Right lobe of liver (tissue), 6 donors: ENCODE measurements around the gene INPP4B. TPM values are rescaled to one million over a fixed set of nuclear protein-coding genes. Genes with fewer than 3 reads are reported as not detected.
A peak's percentile ranks its signal among the peaks of the same experiment; 100 is the strongest.

Experiments used
- ATAC-seq, 4 donors: fragments of 200-7000 bp; cut with Tn5 transposase; one replicate each; pipeline ENCODE4 v1.9.1; 2020; ENCODE audit warnings: mild to moderate bottlenecking in 4 of 4, moderate library complexity in 4 of 4
- DNase-seq, 3 donors: peaks; one replicate each; pipeline ENCODE4 v3.0.0-alpha.2; 2020
- H3K27ac ChIP-seq, 3 donors: fragments of 200-600 bp; one replicate each; pipeline ENCODE4 v1.8.0; 2022
- H3K27me3 ChIP-seq, 2 donors: fragments of 200-600 bp; one replicate each; pipeline ENCODE4 v1.8.0; 2022
- H3K36me3 ChIP-seq, 4 donors: fragments of 200-600 bp; sonication (generic) in 1 of 4; one replicate each; pipeline versions ENCODE4 v1.5.1 to v1.8.0; 2017 to 2022; ENCODE audit warnings: control low read depth in 1 of 4
- H3K4me1 ChIP-seq, 4 donors: fragments of 200-600 bp; sonication (generic) in 1 of 4; one replicate each; pipeline versions ENCODE4 v1.5.1 to v1.8.0; 2017 to 2022; ENCODE audit warnings: control low read depth in 1 of 4
- H3K4me3 ChIP-seq, 3 donors: fragments of 200-600 bp; one replicate each; pipeline ENCODE4 v1.8.0; 2022
- H3K9me3 ChIP-seq, 4 donors: fragments of 200-600 bp; sonication (generic) in 1 of 4; one replicate each; pipeline versions ENCODE4 v1.5.1 to v1.8.0; 2017 to 2022; ENCODE audit warnings: control low read depth in 1 of 4
- CTCF ChIP-seq, 4 donors: fragments of 200-600 bp in 3 of 4; fragments of 450-650 bp in 1 of 4; IDR thresholded peaks; one replicate each; pipeline versions ENCODE4 v1.5.1 to v1.8.0; 2016 to 2022; ENCODE audit warnings: antibody characterized with exemption in 4 of 4, mild to moderate bottlenecking in 2 of 4
- POLR2A ChIP-seq: fragments of 450-650 bp; IDR thresholded peaks from one replicate; pipeline ENCODE4 v1.6.1; 2017; ENCODE audit warnings: antibody characterized with exemption, mild to moderate bottlenecking
- WGBS: methylation state at CpG from one replicate; pipeline ENCODE4 v1.1.6; 2018; ENCODE audit warnings: low coverage, low lambda C conversion rate; ENCODE audit not compliant: insufficient coverage; ENCODE audit errors: missing lambda C conversion rate; 5-methylcytosine and 5-hydroxymethylcytosine counted together
- intact Hi-C, 2 donors: fragments of 100-400 bp; cut with DNase I; formaldehyde crosslinking; loops; one replicate each; pipeline versions ENCODE4 v1.11.2 to v1.14.1; 2022
- total RNA-seq, 6 experiments: library from RNA; depleted of rRNA in 2 of 6; stranded (reverse); fragments of >200 nt in 2 of 6; fragmentation: NEBNext Ultra II Directional in 3 of 6; extraction: Animal tissue kit (Norgen Biotek cat#: 25700) in 3 of 6; gene quantifications; one replicate each; pipeline versions ENCODE4 v1.1.0 to v1.2.4, GENCODE V29; 2016 to 2023
- donor health status: DM: no; HTN: yes; CAD: no.
- donor health status: DM: no; HTN: no; CAD: no.
- donor health status: DM: no; HTN: no; CAD: no.
- donor health status: DM: no; HTN: yes; CAD: no.
- donor health status: DM: no; HTN: yes; CAD: no.

The INPP4B gene
- total RNA-seq, 6 experiments from 2014 or later: 0.73 to 5.0 (median 1.6) TPM

GRCh38 chr4:142356801-142357200 lies 489.3 kb downstream of the INPP4B start:
- Histone ChIP-seq H3K9me3 (no peaks in the 10 kb centered on the region), H3K4me1 (no peaks in the 10 kb centered on the region), H3K36me3 (no peaks in the 10 kb centered on the region), H3K27ac (no peak overlapping the region), H3K27me3 (no peaks in the 10 kb centered on the region), H3K4me3 (no peak overlapping the region)
- ATAC-seq (no peak), DNase-seq (no peak)
- intact Hi-C loops: loop anchor here in 1 of 2 donors (5.0 kb wide), 1 partner anchor 370 kb away; no protein-coding TSS in a partner anchor
- WGBS: 100% methylated on average over 1 of the region's 1 CpG
- TF ChIP-seq POLR2A (no peak), CTCF (IDR thresholded peaks at IDR 0.05) (no peak)

GRCh38 chr4:142356118-142356759 lies 489.9 kb downstream of the INPP4B start:
- intact Hi-C loops: loop anchor here in 1 of 2 donors (5.0 kb wide), 1 partner anchor 371 kb away; no protein-coding TSS in a partner anchor
- H3K36me3 ChIP-seq: no peaks in the 10 kb centered on the region
- no peak for ATAC-seq
- DNase-seq: no peak
- H3K27ac ChIP-seq: no peak overlapping the region
- TF ChIP-seq CTCF (IDR thresholded peaks at IDR 0.05) (no peak), POLR2A (no peak)
- no peaks in the 10 kb centered on the region for H3K4me1 ChIP-seq
- no peak overlapping the region for H3K4me3 ChIP-seq
- H3K9me3 ChIP-seq: no peaks in the 10 kb centered on the region
- no peaks in the 10 kb centered on the region for H3K27me3 ChIP-seq

- Histone ChIP-seq H3K9me3 (no peaks in the 10 kb centered on the region), H3K27me3 (no peaks in the 10 kb centered on the region), H3K4me3 (no peak overlapping the region), H3K36me3 (no peaks in the 10 kb centered on the region), H3K4me1 (no peaks in the 10 kb centered on the region), H3K27ac (no peak overlapping the region)
- TF ChIP-seq CTCF (IDR thresholded peaks at IDR 0.05): no peak
- TF ChIP-seq POLR2A: no peak
- ATAC-seq: no peak
- WGBS: 45% methylated on average over 1 of the region's 1 CpG
- no peak for DNase-seq
- intact Hi-C loops: loop anchor here in 1 of 2 donors (5.0 kb wide), 1 partner anchor 372 kb away; no protein-coding TSS in a partner anchor
Observed at GRCh38 chr4:142355421-142355930, 490.6 kb downstream of the INPP4B start.

- no peaks in the 10 kb centered on the region for H3K9me3 ChIP-seq
- no peak overlapping the region for H3K27ac ChIP-seq
- H3K27me3 ChIP-seq: no peaks in the 10 kb centered on the region
- H3K4me1 ChIP-seq: no peaks in the 10 kb centered on the region
- TF ChIP-seq POLR2A (no peak), CTCF (IDR thresholded peaks at IDR 0.05) (no peak)
- no peak overlapping the region for H3K4me3 ChIP-seq
- peak in 1 of 4 donors; percentile 37 for ATAC-seq
- 38% methylated on average over 8 of the region's 8 CpGs for WGBS
- intact Hi-C loops: loop anchor here in 1 of 2 donors (5.0 kb wide), 1 partner anchor 372 kb away; no protein-coding TSS in a partner anchor
- DNase-seq: no peak
- no peaks in the 10 kb centered on the region for H3K36me3 ChIP-seq
Observed at GRCh38 chr4:142354794-142355420, 491.2 kb downstream of the INPP4B start.
